ENCODE results near the gene NR1H4. TPM values are rescaled to one million over a fixed set of nuclear protein-coding genes. Genes with fewer than 3 reads are reported as not detected.

NR1H4 gene
- total RNA-seq, 1 donor from 2014 or later = not detected

DNA sequence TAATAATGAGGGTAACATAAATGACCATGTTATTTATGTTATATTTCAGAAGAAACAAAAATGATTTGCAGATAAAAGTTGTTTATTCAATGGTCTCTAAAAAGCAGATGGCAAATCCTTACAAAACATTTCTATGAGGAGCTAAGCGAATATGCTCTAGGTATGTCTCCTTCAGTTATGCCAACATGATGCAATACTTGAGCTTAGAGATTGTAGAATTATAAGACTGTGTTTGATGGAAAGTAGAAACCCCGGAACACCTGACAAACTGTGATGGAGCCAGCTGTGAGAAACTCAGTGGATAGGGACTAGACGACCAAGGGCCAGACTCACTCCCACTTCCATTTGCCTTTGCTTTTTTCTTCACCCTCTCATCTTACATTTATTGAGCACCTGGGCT, 17.8 kb upstream of the NR1H4 start:
- no peak for TF ChIP-seq CTCF (IDR thresholded peaks at IDR 0.05)
- no peaks in the 10 kb centered on the region for H3K9me3 Mint-ChIP-seq (ENCODE audit: unreplicated experiment)
- no peak for DNase-seq (ENCODE audit: extremely low spot score, unreplicated experiment)
- H3K4me1 Mint-ChIP-seq (ENCODE audit: unreplicated experiment) = no peaks in the 10 kb centered on the region
- no peak overlapping the region for H3K27ac Mint-ChIP-seq (ENCODE audit: unreplicated experiment)
- H3K27me3 Mint-ChIP-seq (ENCODE audit: unreplicated experiment) = no peaks in the 10 kb centered on the region
- no peak overlapping the region for H3K4me3 Mint-ChIP-seq (ENCODE audit: unreplicated experiment)
- H3K36me3 Mint-ChIP-seq (ENCODE audit: unreplicated experiment) = no peaks in the 10 kb centered on the region

DNA sequence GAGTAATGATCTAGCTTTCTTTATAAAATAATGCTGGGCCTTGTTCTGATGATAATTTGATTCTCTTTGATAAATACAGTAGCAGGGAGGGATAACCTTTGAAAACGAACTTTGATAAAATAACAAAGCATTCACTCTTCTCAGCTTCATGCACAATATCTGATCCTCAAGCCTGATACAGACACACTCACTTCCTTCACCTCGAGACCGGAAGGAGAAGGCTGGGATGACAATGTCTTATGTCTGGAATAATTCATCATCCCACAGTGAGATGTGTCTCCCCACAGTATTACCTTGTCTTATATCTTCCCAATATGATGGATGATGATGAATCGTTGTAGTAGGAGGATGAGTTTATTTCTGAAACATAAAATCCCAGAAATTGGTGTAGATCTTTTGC, 15.5 kb upstream of the NR1H4 start:
- no peak for TF ChIP-seq CTCF (IDR thresholded peaks at IDR 0.05)

DNA sequence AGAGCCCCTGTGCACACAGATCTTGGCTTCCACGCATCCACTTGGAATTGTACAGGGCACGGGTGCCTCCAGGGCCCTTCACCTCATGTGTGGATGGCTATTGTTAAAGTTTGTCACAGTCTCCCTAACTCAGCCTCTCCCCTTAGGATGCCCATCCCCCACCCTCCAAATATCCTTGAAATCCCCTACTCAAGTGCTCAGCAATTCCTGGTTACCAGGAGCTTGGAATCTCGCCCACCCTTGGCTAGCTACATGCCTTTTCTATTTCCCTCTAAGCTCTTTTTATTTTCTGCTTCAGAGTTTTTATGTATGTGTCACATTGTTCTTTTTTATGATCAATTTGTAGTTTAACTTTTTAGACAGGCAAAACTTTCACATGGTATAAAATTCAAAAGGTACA, 13.0 kb upstream of the NR1H4 start:
- no peak for DNase-seq (ENCODE audit: extremely low spot score, unreplicated experiment)
- TF ChIP-seq CTCF (IDR thresholded peaks at IDR 0.05) = no peak
- Mint-ChIP-seq H3K27me3 (ENCODE audit: unreplicated experiment) (peaks cover 3% of the 10 kb centered on the region), H3K36me3 (ENCODE audit: unreplicated experiment) (no peaks in the 10 kb centered on the region), H3K4me3 (ENCODE audit: unreplicated experiment) (no peak overlapping the region), H3K9me3 (ENCODE audit: unreplicated experiment) (no peaks in the 10 kb centered on the region), H3K4me1 (ENCODE audit: unreplicated experiment) (no peaks in the 10 kb centered on the region), H3K27ac (ENCODE audit: unreplicated experiment) (no peak overlapping the region)

More for the DNA sequence above, 15.5 kb upstream of the NR1H4 start:
- no peaks in the 10 kb centered on the region for H3K36me3 Mint-ChIP-seq (ENCODE audit: unreplicated experiment)
- peaks cover 3% of the 10 kb centered on the region for H3K27me3 Mint-ChIP-seq (ENCODE audit: unreplicated experiment)
- no peak overlapping the region for H3K27ac Mint-ChIP-seq (ENCODE audit: unreplicated experiment)
- H3K4me1 Mint-ChIP-seq (ENCODE audit: unreplicated experiment) = no peaks in the 10 kb centered on the region
- no peak for DNase-seq (ENCODE audit: extremely low spot score, unreplicated experiment)
- H3K4me3 Mint-ChIP-seq (ENCODE audit: unreplicated experiment) = no peak overlapping the region
- H3K9me3 Mint-ChIP-seq (ENCODE audit: unreplicated experiment) = no peaks in the 10 kb centered on the region

DNA sequence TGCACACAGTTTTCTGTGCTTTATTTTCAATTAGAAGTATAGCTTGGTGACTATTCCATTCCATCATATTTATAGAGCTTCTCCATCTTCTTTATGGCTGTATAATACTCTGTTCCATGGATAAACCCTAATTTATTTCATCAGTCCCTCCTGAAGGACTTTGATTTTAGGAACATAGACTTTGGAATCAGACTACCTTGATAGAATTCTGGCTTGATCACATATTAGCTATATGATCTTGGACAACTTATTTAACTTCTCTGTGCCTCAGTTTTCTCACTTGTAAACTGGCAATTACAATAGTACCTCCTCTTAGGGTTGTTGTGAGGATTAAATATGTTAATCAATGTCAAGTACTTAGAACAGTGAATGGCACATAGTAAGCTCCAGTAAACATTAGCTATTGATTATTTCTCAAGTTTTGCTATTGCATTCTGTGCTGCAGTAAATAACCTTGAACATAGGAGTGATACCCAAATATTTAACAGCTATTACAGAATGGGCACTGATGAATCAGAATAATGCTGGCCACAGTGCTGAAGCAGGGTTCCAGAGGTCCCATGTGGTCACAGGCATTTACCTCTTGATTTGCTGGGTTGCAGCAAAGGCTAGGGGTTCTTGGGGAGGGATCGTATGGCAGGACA, 12.2 kb upstream of the NR1H4 start:
- H3K27me3 Mint-ChIP-seq (ENCODE audit: unreplicated experiment) = peaks cover 3% of the 10 kb centered on the region
- no peak overlapping the region for H3K27ac Mint-ChIP-seq (ENCODE audit: unreplicated experiment)
- no peak for DNase-seq (ENCODE audit: extremely low spot score, unreplicated experiment)
- TF ChIP-seq CTCF (IDR thresholded peaks at IDR 0.05) = no peak
- no peaks in the 10 kb centered on the region for H3K9me3 Mint-ChIP-seq (ENCODE audit: unreplicated experiment)
- no peaks in the 10 kb centered on the region for H3K36me3 Mint-ChIP-seq (ENCODE audit: unreplicated experiment)
- no peaks in the 10 kb centered on the region for H3K4me1 Mint-ChIP-seq (ENCODE audit: unreplicated experiment)
- H3K4me3 Mint-ChIP-seq (ENCODE audit: unreplicated experiment) = no peak overlapping the region

- TF ChIP-seq CTCF (IDR thresholded peaks at IDR 0.05) = no peak
- Mint-ChIP-seq H3K4me1 (ENCODE audit: unreplicated experiment) (no peaks in the 10 kb centered on the region), H3K4me3 (ENCODE audit: unreplicated experiment) (no peak overlapping the region), H3K27ac (ENCODE audit: unreplicated experiment) (no peak overlapping the region), H3K27me3 (ENCODE audit: unreplicated experiment) (peaks cover 3% of the 10 kb centered on the region), H3K9me3 (ENCODE audit: unreplicated experiment) (no peaks in the 10 kb centered on the region), H3K36me3 (ENCODE audit: unreplicated experiment) (no peaks in the 10 kb centered on the region)
- no peak for DNase-seq (ENCODE audit: extremely low spot score, unreplicated experiment)
Observed at GRCh38 chr12:100463661-100464060, 10.0 kb upstream of the NR1H4 start.

All from osteocyte (in vitro differentiated cells).